SK-N-DZ (cell line): Measurements from ENCODE around the gene LRRC7.
A peak's percentile ranks its signal among the peaks of the same experiment; 100 is the strongest.
"Not testable (repeated sequence)": the region's sequence is repeated elsewhere in the genome, so short reads cannot be mapped to it uniquely, and the experiment has no call there.

ENCODE experiments used
- DNase-seq: peaks from one replicate; pipeline ENCODE4 v3.0.0-alpha.2; 2015; ENCODE audit warnings: low spot score

The LRRC7 gene

GRCh38 chr1:69863704-69864103, 296.0 kb downstream of the LRRC7 start:
- DNase-seq = no peak

GRCh38 chr1:69871412-69871811, 303.7 kb downstream of the LRRC7 start:
- DNase-seq = no peak

GRCh38 chr1:69878338-69878737, 310.6 kb downstream of the LRRC7 start:
- no peak for DNase-seq

GRCh38 chr1:69888016-69888415, 320.3 kb downstream of the LRRC7 start:
- not testable (repeated sequence) for DNase-seq

- DNase-seq = no peak
Observed at GRCh38 chr1:69888657-69889056, 320.9 kb downstream of the LRRC7 start.

GRCh38 chr1:69898403-69898947, 330.8 kb downstream of the LRRC7 start:
- DNase-seq = peak; percentile 84

- no peak for DNase-seq
Observed at GRCh38 chr1:69911301-69911801, 343.6 kb downstream of the LRRC7 start.

GRCh38 chr1:69913977-69914376, 346.3 kb downstream of the LRRC7 start:
- no peak for DNase-seq

GRCh38 chr1:69914976-69915765, 347.4 kb downstream of the LRRC7 start:
- no peak for DNase-seq

- no peak for DNase-seq
Observed at GRCh38 chr1:69919129-69919921, 351.6 kb downstream of the LRRC7 start.

GRCh38 chr1:69919922-69920273, 352.2 kb downstream of the LRRC7 start:
- no peak for DNase-seq

- no peak for DNase-seq
Observed at GRCh38 chr1:69920426-69920825, 352.7 kb downstream of the LRRC7 start.

GRCh38 chr1:69921486-69921885, 353.8 kb downstream of the LRRC7 start:
- DNase-seq = no peak

- DNase-seq = not testable (repeated sequence)
Observed at GRCh38 chr1:69928234-69928633, 360.5 kb downstream of the LRRC7 start.

- no peak for DNase-seq
Observed at GRCh38 chr1:69929308-69930057, 361.8 kb downstream of the LRRC7 start.

- DNase-seq = no peak
Observed at GRCh38 chr1:69930396-69930795, 362.7 kb downstream of the LRRC7 start.

- no peak for DNase-seq
Observed at GRCh38 chr1:69932760-69933159, 365.0 kb downstream of the LRRC7 start.

GRCh38 chr1:69940231-69940630, 372.5 kb downstream of the LRRC7 start:
- no peak for DNase-seq

- DNase-seq = no peak
Observed at GRCh38 chr1:69940816-69941215, 373.1 kb downstream of the LRRC7 start.

- DNase-seq = no peak
Observed at GRCh38 chr1:69943030-69943429, 375.3 kb downstream of the LRRC7 start.

GRCh38 chr1:69946935-69947334, 379.2 kb downstream of the LRRC7 start:
- no peak for DNase-seq

- DNase-seq = no peak
Observed at GRCh38 chr1:69947837-69948236, 380.1 kb downstream of the LRRC7 start.
